HG03066 (cell line): Measurements from ENCODE around the gene TPCN2.

Experiments used
- ATAC-seq: cut with Tn5 transposase; IDR thresholded peaks from one replicate; pipeline ENCODE4 v1.9.1; 2021; ENCODE audit warnings: low read depth; ENCODE audit not compliant: unreplicated experiment

TPCN2 gene

GRCh38 chr11:69035946-69036340 lies 12.8 kb upstream of the TPCN2 start:
- ATAC-seq, result no peak

DNA sequence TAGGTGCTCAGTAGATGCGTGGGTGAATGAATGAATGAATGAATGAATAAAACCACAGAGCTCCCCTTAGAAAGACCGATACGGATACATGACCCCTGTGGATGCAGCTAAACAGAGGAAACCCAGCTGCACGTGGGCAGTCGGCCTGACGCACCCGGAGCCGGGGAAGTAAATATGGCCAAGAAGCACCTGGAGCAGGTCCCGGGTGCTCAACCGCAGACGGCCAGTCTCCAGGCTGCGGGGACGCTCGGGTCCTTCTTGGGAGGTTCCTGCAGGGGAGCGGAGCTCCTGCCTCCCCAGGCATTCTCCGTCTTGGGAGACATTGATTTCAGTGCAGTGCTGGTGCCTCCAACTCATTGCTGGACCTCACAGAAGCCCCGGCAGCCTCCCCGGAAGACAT lies 11.7 kb upstream of the TPCN2 start:
- ATAC-seq, result no peak

GRCh38 chr11:69037544-69037943 lies 11.2 kb upstream of the TPCN2 start:
- ATAC-seq, result no peak

DNA sequence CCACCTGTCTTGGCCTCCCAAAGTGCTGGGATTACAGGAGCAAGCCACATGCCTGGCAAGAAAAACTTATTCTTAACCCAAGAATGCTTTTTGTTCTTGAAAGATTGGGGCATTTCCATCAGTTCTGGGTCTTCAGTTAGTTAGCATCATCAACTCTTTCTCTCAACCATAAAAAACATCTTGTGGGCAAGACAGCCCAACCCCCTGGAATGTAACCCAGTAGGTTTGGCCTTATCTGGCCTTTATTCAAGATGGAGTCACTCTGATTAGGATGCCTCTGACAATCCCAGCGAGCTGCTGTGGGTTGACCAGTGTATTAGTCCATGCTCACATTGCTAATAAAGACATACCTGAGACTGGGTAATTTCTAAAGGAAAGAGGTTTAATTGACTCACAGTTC lies 9.2 kb upstream of the TPCN2 start:
- ATAC-seq, result no peak

- no peak for ATAC-seq
Observed at GRCh38 chr11:69040051-69040450, 8.7 kb upstream of the TPCN2 start.

DNA sequence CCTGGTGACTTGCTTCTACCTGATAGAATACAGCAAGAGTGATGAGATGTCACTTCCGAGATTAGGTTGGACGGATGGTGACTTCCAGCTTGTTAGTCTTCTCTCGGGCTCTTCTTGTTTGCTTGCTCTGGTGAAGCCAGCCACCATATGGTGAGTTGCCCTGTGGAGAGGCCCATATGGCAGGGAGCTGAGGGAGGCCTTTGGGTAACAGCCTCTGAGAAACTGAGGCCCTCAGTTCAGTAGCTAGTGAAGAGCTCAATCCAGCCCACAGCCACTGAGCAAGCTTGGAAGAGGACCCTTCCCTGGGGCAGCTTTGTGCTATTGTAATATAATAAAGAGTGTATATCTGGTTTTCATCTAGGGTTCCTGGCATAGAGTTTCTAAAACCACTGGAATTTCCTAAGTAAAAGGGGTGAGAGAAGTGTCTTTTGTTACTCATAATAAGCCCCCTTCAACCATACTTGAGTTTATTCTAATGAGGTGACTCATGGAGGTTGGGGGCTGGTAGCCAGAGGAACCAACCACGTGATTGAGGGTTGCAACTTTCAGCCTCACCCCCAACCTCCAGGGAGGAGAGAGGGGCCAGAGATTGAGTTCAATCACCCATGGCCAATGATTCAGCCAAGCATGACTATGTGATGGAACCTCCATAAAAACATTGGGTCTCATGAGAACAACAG lies 8.0 kb upstream of the TPCN2 start:
- no peak for ATAC-seq

- ATAC-seq, result no peak
Observed at GRCh38 chr11:69041516-69041915, 7.2 kb upstream of the TPCN2 start.

DNA sequence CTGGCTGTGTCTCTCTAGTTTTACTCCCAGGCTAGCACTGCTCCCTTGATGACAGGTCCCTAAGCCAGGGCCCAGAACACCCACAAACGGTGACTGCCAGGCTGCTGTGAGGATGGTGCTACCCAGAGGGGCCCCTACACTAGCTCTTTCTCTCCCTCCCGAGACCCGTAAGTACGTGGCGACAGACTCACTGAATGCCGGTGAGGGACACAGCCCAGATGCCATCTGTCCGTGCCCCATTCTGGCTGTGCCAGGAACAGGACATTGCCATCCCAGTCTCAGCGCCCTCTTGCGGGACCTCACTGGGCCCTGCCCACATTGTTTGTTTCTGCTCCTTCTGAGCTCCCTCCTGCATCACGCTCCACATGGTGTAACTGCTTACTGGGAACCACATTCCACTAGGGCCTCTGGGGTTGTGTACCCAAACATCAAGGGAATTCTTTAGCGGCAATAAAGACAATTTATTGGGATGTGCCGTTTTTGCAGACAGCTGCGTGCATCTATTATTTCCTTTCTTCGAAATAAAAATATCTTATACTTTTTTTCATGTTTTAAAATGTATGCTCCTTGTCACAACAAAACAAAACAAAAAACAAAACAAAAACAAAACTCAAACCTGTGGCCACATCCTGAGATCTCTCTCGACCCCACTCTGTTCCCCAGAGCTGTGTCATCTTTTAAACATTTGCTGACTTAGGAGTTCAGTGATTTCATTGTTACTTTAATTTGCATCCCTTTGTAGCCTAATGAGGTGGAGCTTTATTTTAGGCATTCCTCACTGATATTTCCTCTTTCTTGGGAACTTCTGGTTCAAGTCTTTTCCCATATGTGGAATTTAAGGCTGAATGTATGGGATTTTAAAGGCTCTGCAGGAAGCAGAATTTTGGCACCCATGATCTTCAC lies 4.4 kb upstream of the TPCN2 start:
- ATAC-seq, result no peak

GRCh38 chr11:69048031-69048693 lies 570 bp upstream of the TPCN2 start:
- no peak for ATAC-seq

DNA sequence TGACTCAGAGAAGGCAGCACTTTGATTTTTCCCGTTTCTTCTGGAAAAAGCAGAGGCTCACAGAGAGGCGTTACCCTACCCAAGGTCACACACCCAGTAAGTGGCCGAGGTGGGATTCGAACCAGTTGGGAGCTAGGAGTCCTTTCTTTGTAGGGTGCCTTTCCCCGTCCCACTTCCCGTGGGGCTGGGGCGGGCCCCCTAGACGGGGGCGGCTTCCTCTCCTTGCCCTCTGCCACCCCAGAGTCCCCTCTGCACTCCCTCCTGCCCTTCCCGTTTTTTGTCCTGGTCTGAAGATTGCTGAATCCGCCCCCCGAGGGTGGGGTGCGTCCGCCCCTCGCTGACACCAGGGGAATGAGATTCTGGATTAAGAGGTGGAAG lies 747 bp downstream of the TPCN2 start:
- no peak for ATAC-seq

DNA sequence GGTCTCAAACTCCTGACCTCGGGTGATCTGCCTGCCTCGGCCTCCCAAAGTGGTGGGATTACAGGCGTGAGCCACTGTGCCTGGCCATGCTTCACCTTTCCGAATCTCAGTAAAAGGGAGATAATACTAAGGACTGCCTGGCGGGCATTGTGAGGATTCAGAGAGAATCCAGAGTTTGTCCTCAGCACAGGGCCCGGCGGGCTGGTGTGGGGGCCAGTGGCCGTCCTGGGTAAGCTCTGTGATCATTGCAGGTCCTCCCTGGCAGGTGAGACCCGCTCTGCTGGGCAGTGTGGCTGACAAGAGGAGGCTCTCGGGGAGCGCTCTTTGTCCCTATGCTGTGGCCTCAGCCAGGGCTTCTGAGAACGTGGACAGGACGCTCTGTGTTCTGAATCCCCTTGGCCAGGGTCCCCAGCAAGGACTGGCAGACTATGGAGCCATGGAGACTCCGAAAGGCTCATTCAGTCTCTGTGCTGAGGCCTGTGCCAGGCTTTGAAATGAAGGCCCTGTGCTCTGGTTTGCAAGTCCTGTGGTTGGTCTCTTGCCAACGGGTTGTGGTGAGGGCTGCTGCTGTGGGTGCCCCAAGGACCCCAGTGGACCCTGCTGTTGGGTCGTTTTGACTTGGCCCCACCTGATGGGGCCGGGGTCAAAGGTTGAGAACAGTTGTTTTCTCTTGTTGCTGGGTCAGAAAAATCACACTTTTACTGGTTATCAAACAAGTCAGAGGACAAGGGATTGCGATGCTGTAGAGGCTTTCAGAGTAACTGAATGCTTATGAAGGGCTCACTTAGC lies 2.1 kb downstream of the TPCN2 start:
- no peak for ATAC-seq

GRCh38 chr11:69051381-69052342 lies 2.9 kb downstream of the TPCN2 start:
- no peak for ATAC-seq

- ATAC-seq, result no peak
Observed at GRCh38 chr11:69052343-69053168, 3.8 kb downstream of the TPCN2 start.

- no peak for ATAC-seq
Observed at GRCh38 chr11:69053169-69053477, 4.4 kb downstream of the TPCN2 start.

GRCh38 chr11:69053546-69054396 lies 5.0 kb downstream of the TPCN2 start:
- ATAC-seq, result no peak

- no peak for ATAC-seq
Observed at GRCh38 chr11:69054397-69055211, 5.9 kb downstream of the TPCN2 start.

DNA sequence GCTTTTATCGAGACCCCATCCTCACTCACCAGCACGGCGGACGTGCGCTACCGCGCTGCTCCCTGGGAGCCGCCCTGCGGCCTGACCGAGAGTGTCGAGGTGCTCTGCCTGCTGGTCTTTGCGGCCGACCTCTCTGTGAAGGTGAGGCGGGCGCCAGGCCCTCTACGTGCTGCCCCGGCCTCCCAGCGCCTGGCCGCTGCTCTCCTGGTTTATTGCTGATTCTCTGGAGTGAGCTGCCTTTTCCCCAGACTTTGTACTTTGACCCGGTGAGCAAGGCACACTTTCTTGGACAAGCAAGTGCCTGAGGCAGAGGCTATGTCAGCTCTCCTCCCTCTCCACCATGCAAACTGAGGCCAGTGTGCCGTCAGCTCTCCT lies 6.5 kb downstream of the TPCN2 start:
- ATAC-seq, result no peak
